Neural crest cell (in vitro differentiated cells): ENCODE data around the gene MAP4K4. TPM values are rescaled to one million over a fixed set of nuclear protein-coding genes. Genes with fewer than 3 reads are reported as not detected.
A peak's percentile ranks its signal among the peaks of the same experiment; 100 is the strongest.
"Not testable (repeated sequence)": the region's sequence is repeated elsewhere in the genome, so short reads cannot be mapped to it uniquely, and the experiment has no call there.

Source experiments
- DNase-seq: peaks from one replicate; pipeline ENCODE4 v3.0.0; 2021; ENCODE audit warnings: low read depth, mixed read lengths, low spot score
- H3K27ac Mint-ChIP-seq: one replicate; pipeline ENCODE4 v1.8.0; 2021; ENCODE audit warnings: mild to moderate bottlenecking, mixed read lengths; ENCODE audit not compliant: unreplicated experiment
- H3K27me3 Mint-ChIP-seq: 2 replicates; pipeline ENCODE4 v1.8.0; 2021; ENCODE audit warnings: low read depth, mild to moderate bottlenecking, mixed read lengths
- H3K36me3 Mint-ChIP-seq: 2 replicates; pipeline ENCODE4 v1.8.0; 2021; ENCODE audit warnings: low read depth, mild to moderate bottlenecking, mixed read lengths
- H3K4me1 Mint-ChIP-seq: 2 replicates; pipeline ENCODE4 v1.8.0; 2021; ENCODE audit warnings: mixed read lengths
- H3K4me3 Mint-ChIP-seq: one replicate; pipeline ENCODE4 v1.8.0; 2021; ENCODE audit warnings: mild to moderate bottlenecking, mixed read lengths
- H3K9me3 Mint-ChIP-seq: 2 replicates; pipeline ENCODE4 v1.8.0; 2021; ENCODE audit warnings: mixed read lengths
- total RNA-seq: library from RNA; stranded (reverse); gene quantifications from 2 replicates; pipeline ENCODE4 v1.2.1, GENCODE V29; 2021
- TF ChIP-seq, protein P1 (sequence below): fragments of 200-600 bp; sonication (generic); conservative IDR thresholded peaks from 2 replicates; pipeline ENCODE4 v1.5.0; 2021; ENCODE audit warnings: antibody characterized with exemption, mild to moderate bottlenecking

Gene MAP4K4
- total RNA-seq, 1 donor from 2014 or later, result 209 TPM

- Mint-ChIP-seq H3K4me1 (peaks cover 83% of the 10 kb centered on the region), H3K27ac (peak overlapping the region; percentile 85), H3K27me3 (no peaks in the 10 kb centered on the region), H3K9me3 (no peaks in the 10 kb centered on the region), H3K36me3 (no peaks in the 10 kb centered on the region), H3K4me3 (peak overlapping the region; percentile 43)
- no peak for DNase-seq
- TF ChIP-seq, protein P1, sequence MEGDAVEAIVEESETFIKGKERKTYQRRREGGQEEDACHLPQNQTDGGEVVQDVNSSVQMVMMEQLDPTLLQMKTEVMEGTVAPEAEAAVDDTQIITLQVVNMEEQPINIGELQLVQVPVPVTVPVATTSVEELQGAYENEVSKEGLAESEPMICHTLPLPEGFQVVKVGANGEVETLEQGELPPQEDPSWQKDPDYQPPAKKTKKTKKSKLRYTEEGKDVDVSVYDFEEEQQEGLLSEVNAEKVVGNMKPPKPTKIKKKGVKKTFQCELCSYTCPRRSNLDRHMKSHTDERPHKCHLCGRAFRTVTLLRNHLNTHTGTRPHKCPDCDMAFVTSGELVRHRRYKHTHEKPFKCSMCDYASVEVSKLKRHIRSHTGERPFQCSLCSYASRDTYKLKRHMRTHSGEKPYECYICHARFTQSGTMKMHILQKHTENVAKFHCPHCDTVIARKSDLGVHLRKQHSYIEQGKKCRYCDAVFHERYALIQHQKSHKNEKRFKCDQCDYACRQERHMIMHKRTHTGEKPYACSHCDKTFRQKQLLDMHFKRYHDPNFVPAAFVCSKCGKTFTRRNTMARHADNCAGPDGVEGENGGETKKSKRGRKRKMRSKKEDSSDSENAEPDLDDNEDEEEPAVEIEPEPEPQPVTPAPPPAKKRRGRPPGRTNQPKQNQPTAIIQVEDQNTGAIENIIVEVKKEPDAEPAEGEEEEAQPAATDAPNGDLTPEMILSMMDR, result no peak
Observed at GRCh38 chr2:101766871-101767739, 69.6 kb downstream of the MAP4K4 start.

GRCh38 chr2:101768556-101769220 lies 71.2 kb downstream of the MAP4K4 start:
- H3K36me3 Mint-ChIP-seq, result no peaks in the 10 kb centered on the region
- no peak for DNase-seq
- TF ChIP-seq, protein P1, result no peak
- H3K9me3 Mint-ChIP-seq, result no peaks in the 10 kb centered on the region
- H3K4me3 Mint-ChIP-seq, result peak overlapping the region; percentile 38
- no peaks in the 10 kb centered on the region for H3K27me3 Mint-ChIP-seq
- peaks cover 81% of the 10 kb centered on the region for H3K4me1 Mint-ChIP-seq
- peak overlapping the region; percentile 37 for H3K27ac Mint-ChIP-seq

DNA sequence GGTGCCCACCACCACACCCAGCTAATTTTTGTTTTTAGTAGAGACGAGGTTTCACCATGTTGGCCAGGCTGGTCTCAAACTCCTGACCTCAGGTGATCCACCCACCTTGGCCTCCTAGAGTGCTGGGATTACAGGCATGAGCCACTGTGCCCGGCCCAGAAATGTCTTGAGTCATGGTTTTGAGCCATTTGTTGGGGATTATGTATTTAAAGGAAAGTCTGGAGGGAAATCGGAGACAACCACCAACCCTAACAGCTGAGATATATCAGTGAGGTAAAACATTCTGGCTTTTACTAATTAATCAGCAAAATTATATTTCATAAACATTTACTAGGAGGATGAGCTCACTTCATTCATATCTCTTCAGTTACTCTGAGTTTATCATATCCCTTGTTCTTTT lies 72.2 kb downstream of the MAP4K4 start:
- DNase-seq, H3K27ac Mint-ChIP-seq, H3K36me3 Mint-ChIP-seq, H3K27me3 Mint-ChIP-seq, H3K9me3 Mint-ChIP-seq, H3K4me3 Mint-ChIP-seq: not testable (repeated sequence)
- peaks cover 80% of the 10 kb centered on the region for H3K4me1 Mint-ChIP-seq

DNA sequence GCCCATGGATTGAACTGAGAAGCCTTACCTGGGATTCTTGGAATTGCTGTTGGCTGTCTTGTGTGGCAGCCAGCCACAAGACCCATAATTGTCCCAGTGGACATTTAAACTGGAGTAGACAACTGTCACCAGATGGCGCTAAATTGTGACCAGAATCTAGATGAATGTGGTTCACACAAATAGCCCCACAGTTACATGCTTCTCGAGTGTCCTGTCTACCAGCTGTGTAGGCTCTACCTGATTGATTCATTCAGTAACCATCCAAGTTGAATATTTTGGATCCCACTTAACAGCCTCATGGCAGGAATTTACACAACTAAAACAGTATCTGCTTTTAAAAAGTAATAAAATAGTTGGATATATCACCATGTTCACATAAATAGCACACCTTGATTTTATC lies 73.2 kb downstream of the MAP4K4 start:
- Mint-ChIP-seq H3K36me3 (no peaks in the 10 kb centered on the region), H3K27me3 (no peaks in the 10 kb centered on the region), H3K4me1 (peaks cover 85% of the 10 kb centered on the region), H3K4me3 (peak overlapping the region; percentile 23), H3K9me3 (no peaks in the 10 kb centered on the region), H3K27ac (no peak overlapping the region)
- TF ChIP-seq, protein P1, result peak; percentile 49
- peak; percentile 36 for DNase-seq

DNA sequence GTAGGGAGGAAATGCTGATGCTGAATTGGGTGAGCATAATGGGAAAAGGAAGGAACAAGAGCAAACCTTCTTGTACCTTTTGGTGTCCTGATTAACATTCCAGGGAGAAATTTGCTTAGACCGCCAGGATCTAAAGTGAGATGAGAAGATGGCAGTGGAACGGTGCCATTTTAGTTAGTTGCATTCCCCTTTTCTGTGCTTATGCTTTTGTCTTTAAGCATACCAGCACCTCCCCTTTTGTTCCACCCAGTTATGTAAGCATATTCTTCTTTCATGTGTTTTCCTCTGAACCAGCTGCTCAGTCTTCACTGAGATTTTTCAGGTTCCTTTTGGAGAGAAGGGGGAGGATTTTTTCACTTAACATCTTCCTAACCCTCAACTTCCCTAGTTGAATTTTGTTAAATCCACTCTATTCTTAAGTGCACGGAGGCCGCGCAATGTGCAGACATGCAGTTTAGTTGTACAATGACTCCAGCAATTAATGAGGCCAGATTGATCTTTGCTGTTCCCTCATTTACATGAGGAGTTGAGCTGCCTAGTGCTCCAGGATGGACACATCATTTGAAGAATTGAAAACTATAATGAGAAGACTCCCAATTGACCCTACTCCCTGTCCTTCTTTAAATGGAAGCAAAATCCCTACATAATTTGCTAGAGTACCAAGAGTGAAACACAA lies 73.9 kb downstream of the MAP4K4 start:
- no peak for DNase-seq
- Mint-ChIP-seq H3K9me3 (no peaks in the 10 kb centered on the region), H3K4me1 (peaks cover 85% of the 10 kb centered on the region), H3K36me3 (no peaks in the 10 kb centered on the region), H3K27ac (no peak overlapping the region), H3K4me3 (peak overlapping the region; percentile 50), H3K27me3 (no peaks in the 10 kb centered on the region)
- TF ChIP-seq, protein P1, result no peak
